Measurements from ENCODE around the gene ATP7A.
"Not testable (repeated sequence)": the region's sequence is repeated elsewhere in the genome, so short reads cannot be mapped to it uniquely, and the experiment has no call there.

The ATP7A gene

DNA sequence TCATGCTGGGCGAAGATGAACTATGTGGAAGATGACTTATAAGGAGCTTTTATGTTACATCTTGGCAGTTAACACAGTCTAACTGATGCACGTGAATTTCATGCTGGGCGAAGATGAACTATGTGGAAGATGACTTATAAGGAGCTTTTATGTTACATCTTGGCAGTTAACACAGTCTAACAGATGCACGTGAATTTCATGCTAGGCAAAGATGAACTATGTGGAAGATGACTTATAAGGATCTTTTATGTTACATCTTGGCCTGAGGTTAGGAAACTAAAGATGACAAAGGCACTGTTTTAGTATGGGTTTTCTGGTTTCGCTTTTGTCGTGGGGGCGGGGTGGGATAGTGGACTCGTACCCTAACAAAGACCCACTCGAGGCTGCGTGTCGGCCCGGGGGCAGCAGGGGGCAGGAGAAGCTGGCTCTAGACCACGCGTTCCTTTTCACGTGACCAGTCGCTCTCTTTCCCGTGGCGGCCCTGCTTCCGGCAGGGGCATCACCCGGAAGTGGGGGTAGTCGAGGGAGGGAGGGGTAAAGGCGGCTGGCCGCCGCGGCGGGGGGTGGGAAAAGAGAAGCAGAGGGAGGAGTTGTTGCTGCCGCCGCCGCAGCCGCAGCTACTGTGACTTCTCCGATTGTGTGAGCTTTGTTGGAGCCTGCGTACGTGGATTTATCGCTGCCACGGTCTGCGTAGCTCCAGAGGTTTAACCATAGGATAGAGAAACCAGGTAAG, at the start of gene ATP7A:
TSS of gene ATP7A (plus strand) at position 586 of the 733 bp plus-strand sequence. CDS start 60,949 bp downstream, outside the sequence.
- DNase-seq (ENCODE audit: low spot score) = peak; percentile 81

DNA sequence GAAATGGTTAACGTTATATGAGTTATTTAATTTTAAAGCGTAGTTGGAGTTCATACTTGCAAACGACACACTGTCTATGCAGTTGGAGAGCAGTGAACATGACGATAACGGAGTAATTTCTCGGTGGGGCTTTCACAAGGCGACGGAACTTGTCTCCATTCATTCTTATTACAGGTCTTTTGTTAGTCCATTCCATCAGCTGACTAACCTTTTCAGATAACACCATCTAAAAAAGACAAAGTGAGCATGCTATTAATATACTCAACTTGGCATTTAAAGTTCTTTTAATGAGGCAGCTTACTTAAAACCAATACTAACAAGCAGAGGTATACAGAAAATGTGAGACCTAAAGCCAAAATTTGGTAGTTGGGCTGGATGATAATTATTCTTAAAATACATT, 35.1 kb upstream of the ATP7A start:
- no peak for DNase-seq (ENCODE audit: low spot score)

DNA sequence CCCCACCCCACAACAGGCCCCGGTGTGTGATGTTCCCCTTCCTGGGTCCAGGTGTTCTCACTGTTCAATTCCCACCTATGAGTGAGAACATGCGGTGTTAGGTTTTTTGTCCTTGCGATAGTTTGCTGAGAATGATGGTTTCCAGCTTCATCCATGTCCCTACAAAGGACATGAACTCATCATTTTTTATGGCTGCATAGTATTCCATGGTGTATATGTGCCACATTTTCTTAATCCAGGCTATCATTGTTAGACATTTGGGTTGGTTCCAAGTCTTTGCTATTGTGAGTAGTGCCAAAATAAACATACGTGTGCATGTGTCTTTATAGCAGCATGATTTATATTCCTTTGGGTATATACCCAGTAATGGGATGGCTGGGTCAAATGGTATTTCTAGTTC, 29.1 kb upstream of the ATP7A start:
- DNase-seq (ENCODE audit: low spot score) = not testable (repeated sequence)

GRCh38 chrX:77892887-77893286, 17.6 kb upstream of the ATP7A start:
- no peak for DNase-seq (ENCODE audit: low spot score)

DNA sequence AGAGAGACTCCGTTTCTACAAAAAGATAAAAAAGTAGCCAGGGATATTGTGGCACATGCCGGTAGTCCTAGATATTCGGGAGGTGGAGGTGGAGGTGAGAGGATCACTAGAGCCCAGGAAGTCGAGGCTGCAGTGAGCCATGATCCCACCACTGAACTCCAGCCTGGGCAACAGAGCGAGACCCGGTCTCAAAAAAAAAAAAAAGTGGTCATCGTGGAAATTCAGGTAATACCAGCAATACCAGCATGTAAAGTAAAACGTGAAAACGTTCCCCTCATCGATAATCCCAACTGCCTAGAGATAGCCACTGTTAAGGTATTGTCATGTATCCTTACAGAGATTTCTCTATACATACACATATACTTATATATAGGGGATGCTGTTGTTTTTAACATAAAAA, 16.8 kb upstream of the ATP7A start:
- DNase-seq (ENCODE audit: low spot score) = no peak

GRCh38 chrX:77894921-77895886, 15.3 kb upstream of the ATP7A start, which contains the start of gene MAGT1:
Gene MAGT1 (minus strand): TSS chrX:77895435. CDS start chrX:77895410, 25 bp downstream.
- DNase-seq (ENCODE audit: low spot score) = peak; percentile 89

- peak; percentile 88 for DNase-seq (ENCODE audit: low spot score)
Observed at GRCh38 chrX:77899081-77899828, 11.2 kb upstream of the ATP7A start, which contains the start of gene COX7B. Gene COX7B (plus strand): TSS chrX:77899468. CDS start chrX:77899554, 86 bp downstream.

GRCh38 chrX:77900688-77901087, 9.8 kb upstream of the ATP7A start:
- DNase-seq (ENCODE audit: low spot score) = no peak

GRCh38 chrX:77901506-77901905, 9.0 kb upstream of the ATP7A start:
- no peak for DNase-seq (ENCODE audit: low spot score)

DNA sequence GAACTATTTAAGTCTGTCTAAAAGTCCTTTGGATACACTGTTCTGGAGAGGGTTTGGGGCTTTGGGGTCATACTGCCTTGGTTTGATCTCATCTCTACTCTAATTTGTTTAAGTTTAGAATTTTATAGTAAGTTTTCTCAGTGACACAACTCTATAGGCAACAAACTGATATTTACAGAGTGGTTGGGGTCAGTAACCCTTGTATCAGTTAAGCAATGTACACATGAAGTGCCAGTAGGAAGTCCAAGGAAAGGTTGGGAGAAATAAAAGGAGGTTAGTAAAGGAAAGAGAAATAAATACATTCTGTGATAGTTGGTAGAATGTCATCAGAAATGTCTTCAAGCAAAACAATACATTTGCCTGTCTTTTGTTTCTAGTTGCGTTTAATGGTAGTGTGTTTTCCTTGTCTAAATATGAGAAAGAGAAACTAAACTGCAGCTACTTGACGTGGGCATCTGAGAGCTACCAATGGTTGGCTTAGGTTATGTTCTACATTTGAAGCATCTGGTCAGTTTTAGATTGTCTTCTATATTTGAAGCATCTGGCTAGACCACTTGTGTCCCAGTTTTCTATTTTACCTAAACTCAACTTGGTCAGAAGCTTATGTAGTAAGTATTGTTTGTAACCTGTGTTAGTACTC, 6.9 kb downstream of the ATP7A start:
- DNase-seq (ENCODE audit: low spot score) = no peak

DNA sequence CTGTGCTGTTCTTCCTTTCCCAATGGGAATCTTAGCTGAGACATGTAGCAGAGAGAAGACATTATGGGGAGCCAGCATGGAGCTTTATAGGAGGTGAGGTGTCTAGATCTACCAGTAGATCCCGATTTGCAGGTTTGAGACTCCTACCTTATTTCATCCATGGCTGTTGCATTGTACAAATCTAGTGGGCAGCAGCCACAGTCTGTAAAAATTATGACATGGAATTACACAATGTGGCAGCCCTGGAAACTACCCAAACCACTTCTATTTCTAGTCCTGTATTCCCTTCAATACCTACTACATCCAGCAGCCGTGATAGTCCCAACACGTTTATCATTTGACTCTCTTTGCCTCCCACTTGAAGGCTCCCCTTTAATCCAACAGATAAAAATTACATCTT, 8.1 kb downstream of the ATP7A start:
- no peak for DNase-seq (ENCODE audit: low spot score)

GRCh38 chrX:77919370-77919769, 8.9 kb downstream of the ATP7A start:
- DNase-seq (ENCODE audit: low spot score) = not testable (repeated sequence)

GRCh38 chrX:77922787-77923186, 12.3 kb downstream of the ATP7A start:
- DNase-seq (ENCODE audit: low spot score) = no peak

DNA sequence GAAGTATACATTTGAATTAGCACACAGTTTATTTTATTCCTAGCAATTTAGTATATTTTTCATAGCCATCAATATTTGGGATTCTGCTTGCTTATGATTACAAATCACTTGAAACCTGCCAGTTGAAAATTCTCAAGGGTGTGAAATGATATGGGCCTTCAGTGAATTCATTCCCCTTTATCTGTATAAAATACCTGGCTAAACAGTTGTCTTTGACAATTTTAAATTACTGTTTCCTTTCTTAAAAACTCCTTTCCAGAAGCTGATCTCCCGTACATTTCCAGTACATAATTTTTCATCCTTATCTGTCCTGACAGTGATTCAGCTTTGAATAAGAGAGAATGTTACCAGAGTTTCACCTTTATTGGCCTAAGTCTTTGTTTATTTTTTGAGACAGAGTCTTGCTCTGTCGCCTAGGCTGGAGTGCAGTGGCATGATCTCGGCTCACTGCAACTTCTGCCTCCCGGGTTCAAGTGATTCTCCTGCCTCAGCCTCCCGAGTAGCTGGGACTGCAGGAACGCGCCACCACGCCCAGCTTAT, 13.9 kb downstream of the ATP7A start:
- DNase-seq (ENCODE audit: low spot score) = no peak

DNA sequence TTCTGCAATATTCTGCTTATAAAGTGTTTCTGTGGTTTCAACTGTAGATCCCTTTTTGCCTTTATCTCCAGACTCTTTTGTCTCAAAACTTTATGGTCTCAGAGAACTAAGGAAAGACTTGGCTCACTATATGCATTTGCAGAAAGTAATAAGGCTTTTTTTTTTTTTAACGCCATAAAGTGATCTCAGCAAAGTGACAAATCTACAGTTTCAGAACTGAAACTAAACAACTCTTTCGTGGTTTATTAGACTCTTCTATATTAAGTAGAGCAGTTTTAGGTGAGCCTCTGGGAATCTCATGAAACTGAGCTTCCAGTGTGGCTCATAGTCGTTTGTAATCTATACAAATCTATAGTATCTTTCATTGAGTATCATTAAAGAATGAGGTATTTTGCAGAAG, 15.3 kb downstream of the ATP7A start:
- no peak for DNase-seq (ENCODE audit: low spot score)

DNA sequence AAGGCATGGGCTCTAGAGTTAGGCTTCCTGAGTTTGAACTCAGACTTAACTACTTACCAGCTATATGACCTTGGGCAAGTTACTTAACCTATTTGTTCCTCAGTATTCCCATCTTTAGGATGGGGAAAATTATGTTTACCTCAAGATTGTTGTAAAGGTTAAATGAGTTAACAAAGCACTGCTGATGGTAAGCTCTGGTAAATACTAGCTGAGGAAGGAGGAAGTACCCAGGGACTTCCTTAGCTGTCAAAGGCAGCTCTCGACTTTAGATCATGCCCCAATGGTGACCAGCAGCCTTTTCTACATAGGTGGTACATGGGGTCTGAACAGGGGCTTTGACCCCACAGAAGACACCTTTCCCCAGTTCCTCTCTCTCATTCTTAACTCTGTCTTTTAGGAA, 20.1 kb downstream of the ATP7A start:
- no peak for DNase-seq (ENCODE audit: low spot score)

- no peak for DNase-seq (ENCODE audit: low spot score)
Observed at GRCh38 chrX:77935886-77936285, 25.4 kb downstream of the ATP7A start.

DNA sequence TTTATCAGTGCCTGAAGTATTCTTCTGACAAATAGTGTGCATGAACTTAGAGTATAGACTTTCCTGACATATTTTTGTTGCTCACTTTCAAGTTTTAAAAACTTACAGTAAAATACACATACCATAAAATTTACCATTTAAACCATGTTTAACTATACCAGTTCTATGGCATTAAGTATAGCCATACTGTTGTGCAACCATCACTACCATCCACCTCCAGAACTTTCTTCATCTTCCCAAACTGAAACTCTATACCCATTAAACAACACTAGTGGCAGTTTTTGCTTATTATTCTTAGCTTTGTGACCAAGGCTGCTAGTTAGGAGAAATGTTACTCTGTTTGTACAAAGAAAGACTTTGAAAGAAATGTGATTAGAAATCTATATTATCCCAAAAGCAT, 25.8 kb downstream of the ATP7A start:
- DNase-seq (ENCODE audit: low spot score) = no peak

- peak; percentile 57 for DNase-seq (ENCODE audit: low spot score)
Observed at GRCh38 chrX:77937291-77937690, 26.8 kb downstream of the ATP7A start.

GRCh38 chrX:77938083-77938680, 27.7 kb downstream of the ATP7A start:
- no peak for DNase-seq (ENCODE audit: low spot score)

DNA sequence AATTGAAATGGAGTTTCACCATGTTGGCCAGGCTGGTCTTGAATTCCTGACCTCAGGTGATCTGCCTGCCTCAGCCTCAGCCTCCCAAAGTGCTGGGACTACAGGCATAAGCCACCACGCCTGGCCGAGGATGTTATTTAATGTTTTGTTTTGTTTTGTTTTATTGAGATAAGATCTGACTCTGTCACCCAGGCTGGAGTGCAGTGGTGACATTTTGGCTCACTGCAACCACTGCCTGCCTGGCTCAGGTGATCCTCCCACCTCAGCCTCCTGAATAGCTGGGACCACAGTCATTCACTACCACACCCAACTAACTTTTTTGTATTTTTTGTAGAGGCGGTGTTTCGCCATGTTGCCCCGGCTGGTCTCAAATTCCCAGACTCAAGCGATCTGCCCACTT, 34.5 kb downstream of the ATP7A start:
- DNase-seq (ENCODE audit: low spot score) = not testable (repeated sequence)
